ENCODE data around the gene HMG20A. TPM values are rescaled to one million over a fixed set of nuclear protein-coding genes. Genes with fewer than 3 reads are reported as not detected.
A peak's percentile ranks its signal among the peaks of the same experiment; 100 is the strongest.

The HMG20A gene
- total RNA-seq, 1 experiment from 2014 or later: 54.0 TPM

- no peaks in the 10 kb centered on the region for H3K27me3 ChIP-seq (ENCODE audit: control insufficient read depth, insufficient read depth, low read length)
- H3K4me1 ChIP-seq (ENCODE audit: control insufficient read depth, insufficient read depth, low read length): peaks cover 25% of the 10 kb centered on the region
- no peak for DNase-seq (ENCODE audit: low read depth, low spot score)
- no peaks in the 10 kb centered on the region for H3K36me3 ChIP-seq (ENCODE audit: control insufficient read depth, insufficient read depth, low read length)
- ChIA-PET CTCF (no interaction called here), POLR2A (no interaction called here)
- ATAC-seq: no peak
- BruUV-seq (replicated peaks): no TSS peak
- TF ChIP-seq SIN3A (IDR thresholded peaks at IDR 0.05; ENCODE audit: borderline replicate concordance, insufficient read depth, low read depth, low read length) (no peak), POLR2AphosphoS5 (IDR thresholded peaks at IDR 0.05; ENCODE audit: low read depth, low read length) (no peak), TCF7L2 (IDR thresholded peaks at IDR 0.05; ENCODE audit: low read depth, low read length) (no peak), REST (IDR thresholded peaks at IDR 0.05; ENCODE audit: insufficient read depth in 1 of 2, low read depth in 2 of 2, low read length in 1 of 2) (no peak), CTCF (IDR thresholded peaks at IDR 0.05) (no peak)
- H3K9me3 ChIP-seq (ENCODE audit: control insufficient read depth, insufficient read depth, low read depth, low read length): no peaks in the 10 kb centered on the region
- intact Hi-C loops (cut with micrococcal nuclease; ENCODE audit: unreplicated experiment): no loop called here
- peak overlapping the region in 1 of 2 experiments; percentile 63; a peak in 1 of 4 replicates for H3K4me3 ChIP-seq (ENCODE audit: low read depth in 2 of 2, low read length in 2 of 2)
- no peak overlapping the region for H3K27ac ChIP-seq (ENCODE audit: low read length)
- in situ Hi-C loops (cut with HindIII; ENCODE audit: low pct_unique_long_range_greater_than_20kb, low sequenced_read_pairs): no loop called here
These were observed 3.1 kb upstream of the HMG20A start for GRCh38 chr15:77417602-77418001.

GRCh38 chr15:77418391-77418965, 2.2 kb upstream of the HMG20A start:
- peaks cover 31% of the 10 kb centered on the region for H3K4me1 ChIP-seq (ENCODE audit: control insufficient read depth, insufficient read depth, low read length)

More at GRCh38 chr15:77418391-77418965, 2.2 kb upstream of the HMG20A start:
- no peak for ATAC-seq
- BruUV-seq (replicated peaks): TSS peak; percentile 79
- DNase-seq (ENCODE audit: low read depth, low spot score): no peak
- peak overlapping the region; percentile 89 for H3K27ac ChIP-seq (ENCODE audit: low read length)
- in situ Hi-C loops (cut with HindIII; ENCODE audit: low pct_unique_long_range_greater_than_20kb, low sequenced_read_pairs): no loop called here
- no peak for TF ChIP-seq CTCF (IDR thresholded peaks at IDR 0.05)
- no peak for TF ChIP-seq TCF7L2 (IDR thresholded peaks at IDR 0.05; ENCODE audit: low read depth, low read length)
- TF ChIP-seq SIN3A (IDR thresholded peaks at IDR 0.05; ENCODE audit: borderline replicate concordance, insufficient read depth, low read depth, low read length): no peak
- no peak for TF ChIP-seq POLR2AphosphoS5 (IDR thresholded peaks at IDR 0.05; ENCODE audit: low read depth, low read length)
- no peak for TF ChIP-seq REST (IDR thresholded peaks at IDR 0.05; ENCODE audit: insufficient read depth in 1 of 2, low read depth in 2 of 2, low read length in 1 of 2)
- intact Hi-C loops (cut with micrococcal nuclease; ENCODE audit: unreplicated experiment): no loop called here
- H3K9me3 ChIP-seq (ENCODE audit: control insufficient read depth, insufficient read depth, low read depth, low read length): no peaks in the 10 kb centered on the region
- H3K27me3 ChIP-seq (ENCODE audit: control insufficient read depth, insufficient read depth, low read length): no peaks in the 10 kb centered on the region
- peak overlapping the region; percentile 63 to 85 for H3K4me3 ChIP-seq (ENCODE audit: low read depth in 2 of 2, low read length in 2 of 2)
- no peaks in the 10 kb centered on the region for H3K36me3 ChIP-seq (ENCODE audit: control insufficient read depth, insufficient read depth, low read length)
- ChIA-PET CTCF (interaction anchor here (0.6 kb wide), 2 partner anchors 29 to 143 kb away, joined by 3 to 6 read pairs; no protein-coding TSS in a partner anchor), POLR2A (interaction anchor here (0.7 kb wide), 1 partner anchor 314 kb away, joined by 3 read pairs; no protein-coding TSS in a partner anchor)

Data from Panc1 (cell line).